ENCODE measurements around the gene CXorf58.

Gene CXorf58

DNA sequence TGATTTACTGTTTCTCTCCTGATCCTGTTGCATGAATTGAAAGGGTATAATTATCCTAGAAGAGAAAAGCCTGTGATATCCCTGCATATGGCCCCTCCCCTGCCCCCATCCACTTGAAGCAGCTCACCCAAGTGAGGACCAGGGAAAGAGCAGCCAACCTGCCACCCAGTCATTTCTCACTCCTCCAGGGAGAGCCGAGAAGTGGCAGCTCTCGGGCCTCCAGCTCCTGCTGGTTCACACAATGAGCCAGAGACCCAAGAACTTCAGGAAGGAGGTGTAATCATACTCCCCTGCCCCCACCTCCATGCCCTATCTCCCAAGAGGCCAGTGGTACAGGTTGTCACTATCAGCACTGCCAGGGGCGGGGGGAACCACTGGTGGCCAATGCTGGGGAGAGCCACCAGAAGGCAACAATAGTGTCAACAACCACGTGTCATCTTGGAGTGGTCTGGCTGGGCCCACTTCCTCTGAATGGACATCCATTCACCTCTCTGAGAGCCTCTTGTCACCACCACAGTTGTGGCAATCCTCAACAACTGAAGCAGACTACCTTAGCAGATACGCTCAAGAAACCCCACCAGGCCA, 43.0 kb upstream of the CXorf58 start:
- TF ChIP-seq, protein P1, sequence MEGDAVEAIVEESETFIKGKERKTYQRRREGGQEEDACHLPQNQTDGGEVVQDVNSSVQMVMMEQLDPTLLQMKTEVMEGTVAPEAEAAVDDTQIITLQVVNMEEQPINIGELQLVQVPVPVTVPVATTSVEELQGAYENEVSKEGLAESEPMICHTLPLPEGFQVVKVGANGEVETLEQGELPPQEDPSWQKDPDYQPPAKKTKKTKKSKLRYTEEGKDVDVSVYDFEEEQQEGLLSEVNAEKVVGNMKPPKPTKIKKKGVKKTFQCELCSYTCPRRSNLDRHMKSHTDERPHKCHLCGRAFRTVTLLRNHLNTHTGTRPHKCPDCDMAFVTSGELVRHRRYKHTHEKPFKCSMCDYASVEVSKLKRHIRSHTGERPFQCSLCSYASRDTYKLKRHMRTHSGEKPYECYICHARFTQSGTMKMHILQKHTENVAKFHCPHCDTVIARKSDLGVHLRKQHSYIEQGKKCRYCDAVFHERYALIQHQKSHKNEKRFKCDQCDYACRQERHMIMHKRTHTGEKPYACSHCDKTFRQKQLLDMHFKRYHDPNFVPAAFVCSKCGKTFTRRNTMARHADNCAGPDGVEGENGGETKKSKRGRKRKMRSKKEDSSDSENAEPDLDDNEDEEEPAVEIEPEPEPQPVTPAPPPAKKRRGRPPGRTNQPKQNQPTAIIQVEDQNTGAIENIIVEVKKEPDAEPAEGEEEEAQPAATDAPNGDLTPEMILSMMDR (IDR thresholded peaks at IDR 0.05; ENCODE audit: low read length), result no peak
- no peak for TF ChIP-seq EZH2 (IDR thresholded peaks at IDR 0.05; ENCODE audit: borderline replicate concordance, low read length)
- H3K4me1 ChIP-seq (ENCODE audit: insufficient read depth, low read length, severe bottlenecking), result no peaks in the 10 kb centered on the region
- no peak overlapping the region for H3K9ac ChIP-seq (ENCODE audit: low read length)
- no peak overlapping the region for H3K27ac ChIP-seq (ENCODE audit: low read depth, low read length, poor library complexity, severe bottlenecking)
- no peaks in the 10 kb centered on the region for H3K79me2 ChIP-seq (ENCODE audit: insufficient read depth, low read length)
- H3K9me3 ChIP-seq (ENCODE audit: low read length), result no peaks in the 10 kb centered on the region
- no peaks in the 10 kb centered on the region for H3K36me3 ChIP-seq (ENCODE audit: insufficient read depth, low read length)
- no peak overlapping the region for H3K4me2 ChIP-seq (ENCODE audit: low read length)
- H3K9me2 ChIP-seq (ENCODE audit: low read depth, low read length), result no peaks in the 10 kb centered on the region
- no peaks in the 10 kb centered on the region for H3K27me3 ChIP-seq (ENCODE audit: insufficient read depth, low read length)
- H3K4me3 ChIP-seq (ENCODE audit: low read depth, low read length, poor library complexity, severe bottlenecking), result no peak overlapping the region
- H2AFZ ChIP-seq (ENCODE audit: low read length), result no peak overlapping the region
- H3F3A ChIP-seq (ENCODE audit: insufficient read depth, low read length), result no peaks in the 10 kb centered on the region
- H4K20me1 ChIP-seq (ENCODE audit: insufficient read depth, low read length), result no peaks in the 10 kb centered on the region

DNA sequence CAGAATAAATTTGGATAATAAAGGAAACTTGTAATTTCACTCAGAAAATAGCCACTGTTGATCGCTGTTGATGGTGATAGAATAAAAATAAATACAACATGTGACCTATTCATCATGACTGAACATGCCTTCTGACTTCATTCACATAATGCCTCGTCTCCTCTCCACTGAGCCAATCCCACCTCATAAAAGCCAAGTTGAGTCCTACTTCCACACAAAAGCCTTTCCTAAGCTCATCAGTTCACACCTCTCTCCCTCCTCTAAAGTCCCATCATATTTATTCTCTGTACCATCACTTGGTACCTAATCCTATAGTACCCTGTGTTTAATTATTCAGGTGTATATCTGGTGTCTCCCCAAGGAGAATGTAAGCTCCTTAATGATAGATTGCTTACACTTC, 37.8 kb upstream of the CXorf58 start:
- no peaks in the 10 kb centered on the region for H3K27me3 ChIP-seq (ENCODE audit: insufficient read depth, low read length)
- H3K79me2 ChIP-seq (ENCODE audit: insufficient read depth, low read length), result no peaks in the 10 kb centered on the region
- no peaks in the 10 kb centered on the region for H3K9me2 ChIP-seq (ENCODE audit: low read depth, low read length)
- no peaks in the 10 kb centered on the region for H4K20me1 ChIP-seq (ENCODE audit: insufficient read depth, low read length)
- no peaks in the 10 kb centered on the region for H3F3A ChIP-seq (ENCODE audit: insufficient read depth, low read length)
- no peak overlapping the region for H2AFZ ChIP-seq (ENCODE audit: low read length)
- no peaks in the 10 kb centered on the region for H3K36me3 ChIP-seq (ENCODE audit: insufficient read depth, low read length)
- no peaks in the 10 kb centered on the region for H3K4me1 ChIP-seq (ENCODE audit: insufficient read depth, low read length, severe bottlenecking)
- no peak overlapping the region for H3K4me2 ChIP-seq (ENCODE audit: low read length)
- no peak overlapping the region for H3K4me3 ChIP-seq (ENCODE audit: low read depth, low read length, poor library complexity, severe bottlenecking)
- TF ChIP-seq, protein P1 (IDR thresholded peaks at IDR 0.05; ENCODE audit: low read length), result no peak
- no peak for TF ChIP-seq EZH2 (IDR thresholded peaks at IDR 0.05; ENCODE audit: borderline replicate concordance, low read length)
- H3K9ac ChIP-seq (ENCODE audit: low read length), result no peak overlapping the region
- H3K9me3 ChIP-seq (ENCODE audit: low read length), result no peaks in the 10 kb centered on the region
- H3K27ac ChIP-seq (ENCODE audit: low read depth, low read length, poor library complexity, severe bottlenecking), result no peak overlapping the region

GRCh38 chrX:23871905-23872546, 35.8 kb upstream of the CXorf58 start:
- no peak overlapping the region for H3K27ac ChIP-seq (ENCODE audit: low read depth, low read length, poor library complexity, severe bottlenecking)
- no peaks in the 10 kb centered on the region for H3K79me2 ChIP-seq (ENCODE audit: insufficient read depth, low read length)
- H3K9ac ChIP-seq (ENCODE audit: low read length), result no peak overlapping the region
- H3K4me1 ChIP-seq (ENCODE audit: insufficient read depth, low read length, severe bottlenecking), result no peaks in the 10 kb centered on the region
- no peaks in the 10 kb centered on the region for H4K20me1 ChIP-seq (ENCODE audit: insufficient read depth, low read length)
- H3K36me3 ChIP-seq (ENCODE audit: insufficient read depth, low read length), result no peaks in the 10 kb centered on the region
- TF ChIP-seq EZH2 (IDR thresholded peaks at IDR 0.05; ENCODE audit: borderline replicate concordance, low read length), result no peak
- TF ChIP-seq, protein P1 (IDR thresholded peaks at IDR 0.05; ENCODE audit: low read length), result no peak
- no peaks in the 10 kb centered on the region for H3K9me3 ChIP-seq (ENCODE audit: low read length)
- no peaks in the 10 kb centered on the region for H3K27me3 ChIP-seq (ENCODE audit: insufficient read depth, low read length)
- no peak overlapping the region for H3K4me3 ChIP-seq (ENCODE audit: low read depth, low read length, poor library complexity, severe bottlenecking)
- H3K9me2 ChIP-seq (ENCODE audit: low read depth, low read length), result no peaks in the 10 kb centered on the region
- H2AFZ ChIP-seq (ENCODE audit: low read length), result no peak overlapping the region
- H3K4me2 ChIP-seq (ENCODE audit: low read length), result no peak overlapping the region
- H3F3A ChIP-seq (ENCODE audit: insufficient read depth, low read length), result no peaks in the 10 kb centered on the region
